Measurements from ENCODE around the gene POLG2. TPM values are rescaled to one million over a fixed set of nuclear protein-coding genes. Genes with fewer than 3 reads are reported as not detected.

POLG2 gene
- total and polyA plus RNA-seq, 7 donors, result 4.1 to 12.2 (median 6.6) TPM

- no peak for TF ChIP-seq CTCF (IDR thresholded peaks at IDR 0.05)
- intact Hi-C loops (cut with DNase I), result no loop called here
- Histone ChIP-seq H3K27me3 (ENCODE audit: insufficient read depth in 3 of 3, low read length in 2 of 3) (no peaks in the 10 kb centered on the region), H3K36me3 (ENCODE audit: insufficient read depth in 1 of 2, low read depth in 1 of 2) (no peaks in the 10 kb centered on the region), H3K9me3 (no peaks in the 10 kb centered on the region), H3K4me3 (no peak overlapping the region), H3K27ac (no peak overlapping the region), H3K4me1 (no peaks in the 10 kb centered on the region)
- DNase-seq (no peak), ATAC-seq (no peak)
- WGBS, 3 donors, result 86 to 91% (median 90%) methylated on average over 8 of the region's 8 CpGs
These were observed 38.1 kb downstream of the POLG2 start for GRCh38 chr17:64458756-64459155.

GRCh38 chr17:64457156-64457555 is 39.7 kb downstream of the POLG2 start:
- H3K4me3 ChIP-seq, result no peak overlapping the region
- no peak overlapping the region for H3K27ac ChIP-seq
- WGBS, 3 donors, result 50 to 53% (median 52%) methylated on average over 7 of the region's 7 CpGs
- ATAC-seq, result no peak
- no peaks in the 10 kb centered on the region for H3K27me3 ChIP-seq (ENCODE audit: insufficient read depth in 3 of 3, low read length in 2 of 3)
- no peak for DNase-seq
- H3K4me1 ChIP-seq, result no peaks in the 10 kb centered on the region
- no peaks in the 10 kb centered on the region for H3K9me3 ChIP-seq
- intact Hi-C loops (cut with DNase I), result no loop called here
- no peaks in the 10 kb centered on the region for H3K36me3 ChIP-seq (ENCODE audit: insufficient read depth in 1 of 2, low read depth in 1 of 2)
- no peak for TF ChIP-seq CTCF (IDR thresholded peaks at IDR 0.05)

- TF ChIP-seq CTCF (IDR thresholded peaks at IDR 0.05), result no peak
- ATAC-seq (no peak), DNase-seq (no peak)
- Histone ChIP-seq H3K9me3 (no peaks in the 10 kb centered on the region), H3K27ac (no peak overlapping the region), H3K36me3 (ENCODE audit: insufficient read depth in 1 of 2, low read depth in 1 of 2) (no peaks in the 10 kb centered on the region), H3K4me3 (no peak overlapping the region), H3K27me3 (ENCODE audit: insufficient read depth in 3 of 3, low read length in 2 of 3) (no peaks in the 10 kb centered on the region), H3K4me1 (no peaks in the 10 kb centered on the region)
- intact Hi-C loops (cut with DNase I), result no loop called here
- WGBS, 3 donors, result 80 to 85% (median 81%) methylated on average over 8 of the region's 8 CpGs
These were observed 40.6 kb downstream of the POLG2 start for GRCh38 chr17:64455993-64456885.

GRCh38 chr17:64449545-64449944 is 47.3 kb downstream of the POLG2 start:
- DNase-seq, result no peak
- ATAC-seq, result no peak
- TF ChIP-seq CTCF (IDR thresholded peaks at IDR 0.05), result no peak
- H3K9me3 ChIP-seq, result no peaks in the 10 kb centered on the region
- WGBS, 3 donors, result 73 to 92% (median 76%) methylated on average over 3 of the region's 3 CpGs
- intact Hi-C loops (cut with DNase I), result no loop called here
- no peaks in the 10 kb centered on the region for H3K36me3 ChIP-seq (ENCODE audit: insufficient read depth in 1 of 2, low read depth in 1 of 2)
- H3K27ac ChIP-seq, result peak overlapping the region; percentile 66
- H3K27me3 ChIP-seq (ENCODE audit: insufficient read depth in 3 of 3, low read length in 2 of 3), result no peaks in the 10 kb centered on the region
- H3K4me3 ChIP-seq, result peak overlapping the region; percentile 35
- H3K4me1 ChIP-seq, result no peaks in the 10 kb centered on the region
